ENCODE data around the gene HSD17B3. TPM values are rescaled to one million over a fixed set of nuclear protein-coding genes. Genes with fewer than 3 reads are reported as not detected.
A peak's percentile ranks its signal among the peaks of the same experiment; 100 is the strongest.

Gene HSD17B3
- total RNA-seq, 1 experiment from 2014 or later: not detected

DNA sequence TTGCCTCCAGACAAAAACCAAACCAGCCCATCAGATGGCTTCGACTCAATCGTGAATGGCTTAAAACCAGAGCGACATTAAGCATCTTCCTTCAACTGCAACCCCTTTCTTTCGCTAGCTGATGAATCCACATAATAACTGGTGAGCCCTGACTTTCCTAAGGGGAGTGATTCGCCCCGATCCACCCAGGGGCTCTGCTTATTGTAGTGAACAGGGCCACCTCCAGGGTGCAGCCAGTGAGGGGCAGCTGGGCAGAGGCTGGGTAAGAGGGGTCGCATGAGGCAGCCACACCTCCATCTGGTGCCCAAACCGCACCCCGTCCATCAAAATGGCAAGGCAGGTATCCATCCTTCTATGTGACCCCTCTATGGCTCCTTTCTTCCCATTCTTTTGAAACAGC, 43.6 kb upstream of the HSD17B3 start:
- Histone ChIP-seq H3F3A (ENCODE audit: insufficient read depth, low read depth) (peaks cover 26% of the 10 kb centered on the region), H3K4me2 (no peak overlapping the region), H2AFZ (no peak overlapping the region), H3K9me2 (ENCODE audit: insufficient read depth) (no peaks in the 10 kb centered on the region), H4K20me1 (ENCODE audit: insufficient read depth) (no peaks in the 10 kb centered on the region), H3K27me3 (ENCODE audit: insufficient read depth, low read depth) (no peaks in the 10 kb centered on the region), H3K9me3 (ENCODE audit: insufficient read depth, low read depth) (no peaks in the 10 kb centered on the region), H3K27ac (no peak overlapping the region), H3K4me1 (replicated peaks; ENCODE audit: insufficient read depth) (peaks cover 17% of the 10 kb centered on the region), H3K79me2 (ENCODE audit: low read depth) (no peaks in the 10 kb centered on the region), H3K4me3 (no peak overlapping the region), H3K36me3 (ENCODE audit: low read depth) (0 out of 2 replicates have a peak, but pooled peaks cover 6% of the 10 kb centered on the region)
- DNase-seq: no peak
- intact Hi-C loops (cut with micrococcal nuclease; ENCODE audit: unreplicated experiment): no loop called here
- POLR2A ChIA-PET (ENCODE audit: unreplicated experiment): no interaction called here
- TF ChIP-seq, protein P1, sequence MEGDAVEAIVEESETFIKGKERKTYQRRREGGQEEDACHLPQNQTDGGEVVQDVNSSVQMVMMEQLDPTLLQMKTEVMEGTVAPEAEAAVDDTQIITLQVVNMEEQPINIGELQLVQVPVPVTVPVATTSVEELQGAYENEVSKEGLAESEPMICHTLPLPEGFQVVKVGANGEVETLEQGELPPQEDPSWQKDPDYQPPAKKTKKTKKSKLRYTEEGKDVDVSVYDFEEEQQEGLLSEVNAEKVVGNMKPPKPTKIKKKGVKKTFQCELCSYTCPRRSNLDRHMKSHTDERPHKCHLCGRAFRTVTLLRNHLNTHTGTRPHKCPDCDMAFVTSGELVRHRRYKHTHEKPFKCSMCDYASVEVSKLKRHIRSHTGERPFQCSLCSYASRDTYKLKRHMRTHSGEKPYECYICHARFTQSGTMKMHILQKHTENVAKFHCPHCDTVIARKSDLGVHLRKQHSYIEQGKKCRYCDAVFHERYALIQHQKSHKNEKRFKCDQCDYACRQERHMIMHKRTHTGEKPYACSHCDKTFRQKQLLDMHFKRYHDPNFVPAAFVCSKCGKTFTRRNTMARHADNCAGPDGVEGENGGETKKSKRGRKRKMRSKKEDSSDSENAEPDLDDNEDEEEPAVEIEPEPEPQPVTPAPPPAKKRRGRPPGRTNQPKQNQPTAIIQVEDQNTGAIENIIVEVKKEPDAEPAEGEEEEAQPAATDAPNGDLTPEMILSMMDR (conservative IDR thresholded peaks at IDR 0.05): no peak
- no peak for TF ChIP-seq EZH2 (IDR thresholded peaks at IDR 0.05; ENCODE audit: low read depth)
- no TSS peak for BruUV-seq (replicated peaks)
- CTCF ChIA-PET: no interaction called here

GRCh38 chr9:96344458-96345180, 42.6 kb upstream of the HSD17B3 start:
- CTCF ChIA-PET: interaction anchor here (0.6 to 0.8 kb wide), 10 partner anchors 9 to 1837 kb away, joined by 3 to 14 read pairs (median 4); partner anchors contain the start of gene SLC35D2
- no peaks in the 10 kb centered on the region for H4K20me1 ChIP-seq (ENCODE audit: insufficient read depth)
- intact Hi-C loops (cut with micrococcal nuclease; ENCODE audit: unreplicated experiment): loop anchor here (5.0 kb wide), 1 partner anchor 33 kb away; no protein-coding TSS in a partner anchor
- 0 out of 2 replicates have a peak, but pooled peaks cover 6% of the 10 kb centered on the region for H3K36me3 ChIP-seq (ENCODE audit: low read depth)
- peak overlapping the region; percentile 45; the same call in 1 of the 2 replicates for H3K4me2 ChIP-seq
- H3K9me2 ChIP-seq (ENCODE audit: insufficient read depth): no peaks in the 10 kb centered on the region
- no peaks in the 10 kb centered on the region for H3K79me2 ChIP-seq (ENCODE audit: low read depth)
- H2AFZ ChIP-seq: no peak overlapping the region
- BruUV-seq (replicated peaks): no TSS peak
- H3K27ac ChIP-seq: peak overlapping the region; percentile 28
- no peak overlapping the region for H3K4me3 ChIP-seq
- H3F3A ChIP-seq (ENCODE audit: insufficient read depth, low read depth): peaks cover 35% of the 10 kb centered on the region
- TF ChIP-seq, protein P1 (conservative IDR thresholded peaks at IDR 0.05): no peak
- TF ChIP-seq EZH2 (IDR thresholded peaks at IDR 0.05; ENCODE audit: low read depth): no peak
- H3K27me3 ChIP-seq (ENCODE audit: insufficient read depth, low read depth): no peaks in the 10 kb centered on the region
- no peaks in the 10 kb centered on the region for H3K9me3 ChIP-seq (ENCODE audit: insufficient read depth, low read depth)
- peaks cover 25% of the 10 kb centered on the region for H3K4me1 ChIP-seq (replicated peaks; ENCODE audit: insufficient read depth)
- peak; percentile 66 to 87 for DNase-seq
- POLR2A ChIA-PET (ENCODE audit: unreplicated experiment): interaction anchor here (0.6 to 0.7 kb wide), 5 partner anchors 26 to 1608 kb away, joined by 3 to 28 read pairs (median 16); partner anchors contain the start of gene TRMO

GRCh38 chr9:96343515-96344360, 41.8 kb upstream of the HSD17B3 start:
- no peaks in the 10 kb centered on the region for H3K9me2 ChIP-seq (ENCODE audit: insufficient read depth)
- H3K4me2 ChIP-seq: peak overlapping the region; percentile 45
- DNase-seq: no peak
- POLR2A ChIA-PET (ENCODE audit: unreplicated experiment): interaction anchor here (0.6 to 0.7 kb wide), 2 partner anchors 29 to 1579 kb away, joined by 3 to 16 read pairs; partner anchors contain the start of gene TRMO
- no peak overlapping the region for H2AFZ ChIP-seq
- no peaks in the 10 kb centered on the region for H3K79me2 ChIP-seq (ENCODE audit: low read depth)
- H3K4me1 ChIP-seq (replicated peaks; ENCODE audit: insufficient read depth): peaks cover 34% of the 10 kb centered on the region
- H3K36me3 ChIP-seq (ENCODE audit: low read depth): 0 out of 2 replicates have a peak, but pooled peaks cover 6% of the 10 kb centered on the region
- no TSS peak for BruUV-seq (replicated peaks)
- CTCF ChIA-PET: interaction anchor here (0.8 kb wide), 1 partner anchor 16 kb away, joined by 14 read pairs; no protein-coding TSS in a partner anchor
- intact Hi-C loops (cut with micrococcal nuclease; ENCODE audit: unreplicated experiment): loop anchor here (5.0 kb wide), 1 partner anchor 34 kb away; no protein-coding TSS in a partner anchor
- no peaks in the 10 kb centered on the region for H3K9me3 ChIP-seq (ENCODE audit: insufficient read depth, low read depth)
- no peak overlapping the region for H3K4me3 ChIP-seq
- H3K27me3 ChIP-seq (ENCODE audit: insufficient read depth, low read depth): no peaks in the 10 kb centered on the region
- H4K20me1 ChIP-seq (ENCODE audit: insufficient read depth): no peaks in the 10 kb centered on the region
- TF ChIP-seq EZH2 (IDR thresholded peaks at IDR 0.05; ENCODE audit: low read depth): no peak
- TF ChIP-seq, protein P1 (conservative IDR thresholded peaks at IDR 0.05): no peak
- H3K27ac ChIP-seq: peak overlapping the region; percentile 23; the same call in 1 of the 2 replicates
- H3F3A ChIP-seq (ENCODE audit: insufficient read depth, low read depth): peaks cover 44% of the 10 kb centered on the region

Measured in PC-9 (cell line).